HG03520 (cell line): Measurements from ENCODE around the gene TRPM3.
A peak's percentile ranks its signal among the peaks of the same experiment; 100 is the strongest.

Experiments
- ATAC-seq: cut with Tn5 transposase; IDR thresholded peaks from one replicate; pipeline ENCODE4 v1.9.1; 2021; ENCODE audit warnings: mild to moderate bottlenecking, moderate library complexity; ENCODE audit not compliant: unreplicated experiment

TRPM3 gene

GRCh38 chr9:70617033-70617828, 504.2 kb downstream of the TRPM3 start:
- no peak for ATAC-seq

GRCh38 chr9:70616228-70616990, 505.0 kb downstream of the TRPM3 start:
- ATAC-seq, result no peak

GRCh38 chr9:70615464-70616138, 505.8 kb downstream of the TRPM3 start:
- no peak for ATAC-seq

GRCh38 chr9:70614786-70615463, 506.5 kb downstream of the TRPM3 start:
- ATAC-seq, result no peak

GRCh38 chr9:70613024-70613768, 508.2 kb downstream of the TRPM3 start:
- ATAC-seq, result no peak

- ATAC-seq, result no peak
These were observed 511.2 kb downstream of the TRPM3 start for GRCh38 chr9:70610287-70610644.

GRCh38 chr9:70609542-70610286, 511.7 kb downstream of the TRPM3 start:
- no peak for ATAC-seq

- ATAC-seq, result no peak
These were observed 512.4 kb downstream of the TRPM3 start for GRCh38 chr9:70609011-70609410.

- ATAC-seq, result no peak
These were observed 513.5 kb downstream of the TRPM3 start for GRCh38 chr9:70607926-70608325.

- no peak for ATAC-seq
These were observed 514.1 kb downstream of the TRPM3 start for GRCh38 chr9:70607329-70607728.

GRCh38 chr9:70603020-70603411, 518.4 kb downstream of the TRPM3 start:
- ATAC-seq, result no peak

- ATAC-seq, result peak; percentile 61
These were observed 519.0 kb downstream of the TRPM3 start for GRCh38 chr9:70602321-70603019.

- ATAC-seq, result no peak
These were observed 520.1 kb downstream of the TRPM3 start for GRCh38 chr9:70601000-70601951.

GRCh38 chr9:70600506-70600905, 520.9 kb downstream of the TRPM3 start:
- no peak for ATAC-seq

- ATAC-seq, result no peak
These were observed 523.5 kb downstream of the TRPM3 start for GRCh38 chr9:70597886-70598285.

GRCh38 chr9:70595211-70595610, 526.2 kb downstream of the TRPM3 start:
- no peak for ATAC-seq

GRCh38 chr9:70594386-70594944, 527.0 kb downstream of the TRPM3 start:
- no peak for ATAC-seq

GRCh38 chr9:70593241-70593640, 528.2 kb downstream of the TRPM3 start:
- no peak for ATAC-seq
